ENCODE data around the gene EPS15. TPM values are rescaled to one million over a fixed set of nuclear protein-coding genes. Genes with fewer than 3 reads are reported as not detected.

EPS15 gene
- total and polyA plus RNA-seq, 10 donors, result 24.2 to 142 (median 126) TPM

DNA sequence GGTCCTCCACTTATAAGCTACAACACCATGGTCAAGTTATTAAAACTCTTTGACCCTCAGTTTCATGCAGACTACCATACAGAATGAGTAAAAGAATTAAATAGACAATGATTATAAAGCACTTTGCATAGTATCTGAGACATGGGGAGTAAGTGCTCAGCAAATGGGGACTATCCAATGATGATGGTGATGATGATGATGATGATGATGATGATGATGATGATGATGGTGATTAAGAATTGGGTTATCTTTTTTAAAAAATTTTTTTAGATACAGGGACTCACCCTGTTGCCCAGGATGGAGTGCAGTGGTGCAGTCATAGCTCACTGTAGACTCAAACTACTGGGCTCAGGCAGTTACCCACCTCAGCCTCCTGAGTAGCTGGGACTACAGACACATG is 8.1 kb upstream of the EPS15 start:
- Histone ChIP-seq H3K4me1 (peaks cover 0 to 10% (median 0%) of the 10 kb centered on the region in 6 donors), H3K9me3 (no peaks in the 10 kb centered on the region), H3K36me3 (no peaks in the 10 kb centered on the region), H3K27ac (no peak overlapping the region), H3K4me3 (no peak overlapping the region), H3K27me3 (replicated peaks in 1 of 7) (no peaks in the 10 kb centered on the region)
- intact Hi-C loops (cut with DNase I; ENCODE audit: low total_unique reads), result no loop called here
- TF ChIP-seq, protein P1, sequence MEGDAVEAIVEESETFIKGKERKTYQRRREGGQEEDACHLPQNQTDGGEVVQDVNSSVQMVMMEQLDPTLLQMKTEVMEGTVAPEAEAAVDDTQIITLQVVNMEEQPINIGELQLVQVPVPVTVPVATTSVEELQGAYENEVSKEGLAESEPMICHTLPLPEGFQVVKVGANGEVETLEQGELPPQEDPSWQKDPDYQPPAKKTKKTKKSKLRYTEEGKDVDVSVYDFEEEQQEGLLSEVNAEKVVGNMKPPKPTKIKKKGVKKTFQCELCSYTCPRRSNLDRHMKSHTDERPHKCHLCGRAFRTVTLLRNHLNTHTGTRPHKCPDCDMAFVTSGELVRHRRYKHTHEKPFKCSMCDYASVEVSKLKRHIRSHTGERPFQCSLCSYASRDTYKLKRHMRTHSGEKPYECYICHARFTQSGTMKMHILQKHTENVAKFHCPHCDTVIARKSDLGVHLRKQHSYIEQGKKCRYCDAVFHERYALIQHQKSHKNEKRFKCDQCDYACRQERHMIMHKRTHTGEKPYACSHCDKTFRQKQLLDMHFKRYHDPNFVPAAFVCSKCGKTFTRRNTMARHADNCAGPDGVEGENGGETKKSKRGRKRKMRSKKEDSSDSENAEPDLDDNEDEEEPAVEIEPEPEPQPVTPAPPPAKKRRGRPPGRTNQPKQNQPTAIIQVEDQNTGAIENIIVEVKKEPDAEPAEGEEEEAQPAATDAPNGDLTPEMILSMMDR (IDR thresholded peaks at IDR 0.05 in 8 of 11, conservative IDR thresholded peaks at IDR 0.05 in 3 of 11), result no peak
- TF ChIP-seq POLR2A (IDR thresholded peaks at IDR 0.05) (no peak), POLR2AphosphoS5 (IDR thresholded peaks at IDR 0.05) (no peak)
- DNase-seq, result no peak

DNA sequence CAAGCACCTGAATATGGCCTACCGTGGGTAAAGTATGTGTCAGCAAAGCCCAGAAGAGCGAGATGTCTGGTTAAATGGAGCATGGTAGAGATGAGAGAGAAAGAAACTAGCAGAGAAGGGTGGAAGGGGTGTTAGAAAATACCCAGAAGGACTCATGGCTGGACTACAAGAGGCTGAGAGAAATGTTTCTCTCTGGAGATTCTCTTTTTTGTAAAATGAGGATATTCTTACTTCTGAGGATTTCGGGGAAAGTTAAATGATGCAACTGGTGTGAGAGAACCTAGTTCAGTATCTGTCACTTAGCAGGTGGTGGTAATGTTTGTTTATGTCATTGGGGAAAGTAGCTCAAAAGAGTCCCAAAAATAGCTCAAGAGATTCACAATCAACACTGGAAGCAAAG is 7.2 kb upstream of the EPS15 start:
- no peaks in the 10 kb centered on the region for H3K9me3 ChIP-seq
- peaks cover 0 to 12% (median 2%) of the 10 kb centered on the region in 6 donors for H3K4me1 ChIP-seq
- no peak overlapping the region for H3K4me3 ChIP-seq
- 78 to 86% (median 85%) methylated on average over 3 of the region's 3 CpGs for WGBS, 5 donors
- H3K27me3 ChIP-seq (replicated peaks in 1 of 7), result no peaks in the 10 kb centered on the region
- TF ChIP-seq POLR2AphosphoS5 (IDR thresholded peaks at IDR 0.05) (no peak), POLR2A (IDR thresholded peaks at IDR 0.05) (no peak)
- TF ChIP-seq, protein P1 (IDR thresholded peaks at IDR 0.05 in 8 of 11, conservative IDR thresholded peaks at IDR 0.05 in 3 of 11), result no peak
- H3K36me3 ChIP-seq, result no peaks in the 10 kb centered on the region
- H3K27ac ChIP-seq, result no peak overlapping the region
- DNase-seq, result no peak
- intact Hi-C loops (cut with DNase I; ENCODE audit: low total_unique reads), result no loop called here

DNA sequence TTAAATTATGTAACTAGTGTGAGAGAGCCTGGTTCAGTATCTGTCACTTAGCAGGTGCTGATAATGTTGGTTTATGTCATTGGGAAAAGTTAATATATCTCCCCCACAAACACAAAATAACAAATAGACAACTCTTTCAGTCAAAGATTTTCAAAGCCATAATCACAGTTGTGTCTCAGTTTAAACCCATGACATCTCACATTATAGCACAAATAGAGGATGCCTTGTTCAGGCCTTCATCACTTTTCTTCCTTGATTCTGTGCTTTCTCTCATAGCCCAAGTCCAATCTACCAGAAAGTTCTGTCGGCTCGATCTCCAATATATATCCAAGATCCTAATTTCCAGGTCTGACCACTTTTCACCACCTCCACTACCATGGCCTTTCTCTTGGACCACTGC is 6.2 kb upstream of the EPS15 start:
- peaks cover 3 to 22% (median 11%) of the 10 kb centered on the region in 6 donors for H3K4me1 ChIP-seq
- no peaks in the 10 kb centered on the region for H3K9me3 ChIP-seq
- H3K27ac ChIP-seq, result no peak overlapping the region
- no peaks in the 10 kb centered on the region for H3K27me3 ChIP-seq (replicated peaks in 1 of 7)
- H3K36me3 ChIP-seq, result no peaks in the 10 kb centered on the region
- intact Hi-C loops (cut with DNase I; ENCODE audit: low total_unique reads), result no loop called here
- no peak for TF ChIP-seq POLR2AphosphoS5 (IDR thresholded peaks at IDR 0.05)
- TF ChIP-seq, protein P1 (IDR thresholded peaks at IDR 0.05 in 8 of 11, conservative IDR thresholded peaks at IDR 0.05 in 3 of 11), result no peak
- TF ChIP-seq POLR2A (IDR thresholded peaks at IDR 0.05), result no peak
- no peak overlapping the region for H3K4me3 ChIP-seq
- 96 to 100% (median 99%) methylated on average over 2 of the region's 2 CpGs for whole genome bisulfite sequencing, 5 donors
- DNase-seq, result no peak

DNA sequence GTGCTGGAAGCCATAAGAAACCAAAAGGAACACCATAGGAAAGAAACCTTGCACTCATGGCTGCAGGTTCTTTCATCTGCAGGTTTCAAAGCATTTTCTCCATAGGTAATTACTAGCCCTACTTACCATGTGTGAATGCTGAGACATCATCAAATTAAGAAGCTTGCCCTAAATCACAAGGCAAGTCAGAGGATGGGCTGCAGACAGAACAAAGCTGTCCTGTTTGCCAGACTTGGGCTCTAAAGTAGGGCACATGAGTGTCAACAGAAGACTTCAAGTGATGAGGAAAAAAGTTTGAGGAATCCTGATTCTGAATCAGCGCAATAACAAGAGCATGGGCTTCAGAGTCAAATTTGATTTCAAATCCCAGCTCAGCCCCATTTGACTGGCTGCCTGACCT is 5.8 kb upstream of the EPS15 start:
- Histone ChIP-seq H3K27me3 (replicated peaks in 1 of 7) (no peaks in the 10 kb centered on the region), H3K4me1 (peaks cover 6 to 26% (median 16%) of the 10 kb centered on the region in 6 donors), H3K9me3 (no peaks in the 10 kb centered on the region), H3K27ac (no peak overlapping the region), H3K36me3 (no peaks in the 10 kb centered on the region), H3K4me3 (no peak overlapping the region)
- 93 to 100% (median 96%) methylated on average over 1 of the region's 1 CpG for WGBS, 5 donors
- intact Hi-C loops (cut with DNase I; ENCODE audit: low total_unique reads), result no loop called here
- DNase-seq, result no peak
- no peak for TF ChIP-seq POLR2AphosphoS5 (IDR thresholded peaks at IDR 0.05)
- TF ChIP-seq, protein P1 (IDR thresholded peaks at IDR 0.05 in 8 of 11, conservative IDR thresholded peaks at IDR 0.05 in 3 of 11), result no peak
- TF ChIP-seq POLR2A (IDR thresholded peaks at IDR 0.05), result no peak

All from spleen (tissue), 11 donors.